ENCODE measurements around the gene LONP1.

LONP1 gene

GRCh38 chr19:5679289-5680083 is 40.5 kb downstream of the LONP1 start:
- DNase-seq (ENCODE audit: low read depth in 1 of 2, low spot score in 1 of 2): no peak

- no peak for DNase-seq (ENCODE audit: low read depth in 1 of 2, low spot score in 1 of 2)
These were observed 41.8 kb downstream of the LONP1 start for GRCh38 chr19:5678071-5678718.

GRCh38 chr19:5677580-5677979 is 42.4 kb downstream of the LONP1 start:
- no peak for DNase-seq (ENCODE audit: low read depth in 1 of 2, low spot score in 1 of 2)

GRCh38 chr19:5677136-5677535 is 42.8 kb downstream of the LONP1 start:
- no peak for DNase-seq (ENCODE audit: low read depth in 1 of 2, low spot score in 1 of 2)

GRCh38 chr19:5676772-5677105 is 43.2 kb downstream of the LONP1 start:
- no peak for DNase-seq (ENCODE audit: low read depth in 1 of 2, low spot score in 1 of 2)

GRCh38 chr19:5676105-5676771 is 43.7 kb downstream of the LONP1 start:
- no peak for DNase-seq (ENCODE audit: low read depth in 1 of 2, low spot score in 1 of 2)

GRCh38 chr19:5674714-5675113 is 45.2 kb downstream of the LONP1 start:
- DNase-seq (ENCODE audit: low read depth in 1 of 2, low spot score in 1 of 2): no peak

GRCh38 chr19:5673752-5674151 is 46.2 kb downstream of the LONP1 start:
- DNase-seq (ENCODE audit: low read depth in 1 of 2, low spot score in 1 of 2): no peak

- DNase-seq (ENCODE audit: low read depth in 1 of 2, low spot score in 1 of 2): no peak
These were observed 47.1 kb downstream of the LONP1 start for GRCh38 chr19:5672708-5673459.

- DNase-seq (ENCODE audit: low read depth in 1 of 2, low spot score in 1 of 2): no peak
These were observed 48.3 kb downstream of the LONP1 start for GRCh38 chr19:5671600-5671999.

GRCh38 chr19:5669212-5669611 is 50.7 kb downstream of the LONP1 start:
- DNase-seq (ENCODE audit: low read depth in 1 of 2, low spot score in 1 of 2): no peak

- no peak for DNase-seq (ENCODE audit: low read depth in 1 of 2, low spot score in 1 of 2)
These were observed 52.1 kb downstream of the LONP1 start for GRCh38 chr19:5667751-5668271.

- DNase-seq (ENCODE audit: low read depth in 1 of 2, low spot score in 1 of 2): no peak
These were observed 52.9 kb downstream of the LONP1 start for GRCh38 chr19:5666921-5667610.

- no peak for DNase-seq (ENCODE audit: low read depth in 1 of 2, low spot score in 1 of 2)
These were observed 54.0 kb downstream of the LONP1 start for GRCh38 chr19:5665781-5666513.

GRCh38 chr19:5664515-5664914 is 55.4 kb downstream of the LONP1 start:
- DNase-seq (ENCODE audit: low read depth in 1 of 2, low spot score in 1 of 2): no peak

- no peak for DNase-seq (ENCODE audit: low read depth in 1 of 2, low spot score in 1 of 2)
These were observed 56.0 kb downstream of the LONP1 start for GRCh38 chr19:5663904-5664303.

GRCh38 chr19:5661483-5661882 is 58.5 kb downstream of the LONP1 start:
- DNase-seq (ENCODE audit: low read depth in 1 of 2, low spot score in 1 of 2): no peak

GRCh38 chr19:5655412-5655811 is 64.5 kb downstream of the LONP1 start:
- DNase-seq (ENCODE audit: low read depth in 1 of 2, low spot score in 1 of 2): no peak

- DNase-seq (ENCODE audit: low read depth in 1 of 2, low spot score in 1 of 2): no peak
These were observed 65.0 kb downstream of the LONP1 start for GRCh38 chr19:5654931-5655330.

- DNase-seq (ENCODE audit: low read depth in 1 of 2, low spot score in 1 of 2): no peak
These were observed 67.7 kb downstream of the LONP1 start for GRCh38 chr19:5652261-5652660.

Data from stimulated activated CD4-positive, alpha-beta T cell treated with anti-CD3 and anti-CD28 coated beads, Interleukin-15, amount 100 ng/mL, for 1 hour (primary cell).